ENCODE measurements around the gene RRP1. TPM values are rescaled to one million over a fixed set of nuclear protein-coding genes. Genes with fewer than 3 reads are reported as not detected.

RRP1 gene
- total and polyA plus RNA-seq, 2 donors (not counting 1 experiment from before 2014, with no cell fraction given), result 8.6 to 12.7 TPM

GRCh38 chr21:43779660-43780059 lies 9.7 kb upstream of the RRP1 start:
- TF ChIP-seq CTCF (conservative IDR thresholded peaks at IDR 0.05 in 1 of 2, IDR thresholded peaks at IDR 0.05 in 1 of 2; ENCODE audit: low read depth in 1 of 2, low read length in 2 of 2) (no peak), EZH2 (IDR thresholded peaks at IDR 0.05; ENCODE audit: low read length, missing control alignments) (no peak)
- no peak for DNase-seq (ENCODE audit: low read depth in 2 of 2)
- no peaks in the 10 kb centered on the region for H4K20me1 ChIP-seq (ENCODE audit: control insufficient read depth, extremely low read depth, insufficient read depth, low read length)
- H3K9me3 ChIP-seq (ENCODE audit: control insufficient read depth, insufficient read depth, low read depth, low read length), result no peaks in the 10 kb centered on the region
- no peak overlapping the region for H3K9ac ChIP-seq (ENCODE audit: insufficient read depth, low read length)
- no peak overlapping the region for H3K4me3 ChIP-seq (replicated peaks in 1 of 4; ENCODE audit: control extremely low read depth in 1 of 4, insufficient read depth in 1 of 4, low read depth in 3 of 4, low read length in 4 of 4)
- H3K79me2 ChIP-seq (ENCODE audit: control insufficient read depth, insufficient read depth, low read length), result peaks cover 13% of the 10 kb centered on the region
- no peaks in the 10 kb centered on the region for H3K27me3 ChIP-seq (ENCODE audit: control insufficient read depth, insufficient read depth, low read length)
- no peaks in the 10 kb centered on the region for H3K36me3 ChIP-seq (ENCODE audit: control insufficient read depth, insufficient read depth, low read length)
- H3K4me2 ChIP-seq (ENCODE audit: extremely low read depth, insufficient read depth, low read length), result no peak overlapping the region
- no peaks in the 10 kb centered on the region for H3K4me1 ChIP-seq (ENCODE audit: control insufficient read depth, extremely low read depth, insufficient read depth, low read length)
- H2AFZ ChIP-seq (ENCODE audit: low read length), result no peak overlapping the region
- no peak overlapping the region for H3K27ac ChIP-seq (ENCODE audit: insufficient read depth, low read length)

- no peak overlapping the region for H3K27ac ChIP-seq (ENCODE audit: insufficient read depth, low read length)
- no peaks in the 10 kb centered on the region for H3K4me1 ChIP-seq (ENCODE audit: control insufficient read depth, extremely low read depth, insufficient read depth, low read length)
- H3K4me3 ChIP-seq (replicated peaks in 1 of 4; ENCODE audit: control extremely low read depth in 1 of 4, insufficient read depth in 1 of 4, low read depth in 3 of 4, low read length in 4 of 4), result no peak overlapping the region
- no peaks in the 10 kb centered on the region for H3K79me2 ChIP-seq (ENCODE audit: control insufficient read depth, insufficient read depth, low read length)
- no peaks in the 10 kb centered on the region for H3K36me3 ChIP-seq (ENCODE audit: control insufficient read depth, insufficient read depth, low read length)
- no peak overlapping the region for H3K9ac ChIP-seq (ENCODE audit: insufficient read depth, low read length)
- H3K4me2 ChIP-seq (ENCODE audit: extremely low read depth, insufficient read depth, low read length), result no peak overlapping the region
- no peaks in the 10 kb centered on the region for H3K27me3 ChIP-seq (ENCODE audit: control insufficient read depth, insufficient read depth, low read length)
- no peaks in the 10 kb centered on the region for H4K20me1 ChIP-seq (ENCODE audit: control insufficient read depth, extremely low read depth, insufficient read depth, low read length)
- DNase-seq (ENCODE audit: low read depth in 2 of 2), result no peak
- TF ChIP-seq CTCF (conservative IDR thresholded peaks at IDR 0.05 in 1 of 2, IDR thresholded peaks at IDR 0.05 in 1 of 2; ENCODE audit: low read depth in 1 of 2, low read length in 2 of 2) (no peak), EZH2 (IDR thresholded peaks at IDR 0.05; ENCODE audit: low read length, missing control alignments) (no peak)
- no peak overlapping the region for H2AFZ ChIP-seq (ENCODE audit: low read length)
- no peaks in the 10 kb centered on the region for H3K9me3 ChIP-seq (ENCODE audit: control insufficient read depth, insufficient read depth, low read depth, low read length)
These were observed 7.5 kb upstream of the RRP1 start for GRCh38 chr21:43781846-43782245.

GRCh38 chr21:43782431-43783097 lies 6.8 kb upstream of the RRP1 start:
- TF ChIP-seq CTCF (conservative IDR thresholded peaks at IDR 0.05 in 1 of 2, IDR thresholded peaks at IDR 0.05 in 1 of 2; ENCODE audit: low read depth in 1 of 2, low read length in 2 of 2) (no peak), EZH2 (IDR thresholded peaks at IDR 0.05; ENCODE audit: low read length, missing control alignments) (no peak)
- Histone ChIP-seq H3K79me2 (ENCODE audit: control insufficient read depth, insufficient read depth, low read length) (no peaks in the 10 kb centered on the region), H3K36me3 (ENCODE audit: control insufficient read depth, insufficient read depth, low read length) (no peaks in the 10 kb centered on the region), H3K9ac (ENCODE audit: insufficient read depth, low read length) (no peak overlapping the region), H3K4me3 (replicated peaks in 1 of 4; ENCODE audit: control extremely low read depth in 1 of 4, insufficient read depth in 1 of 4, low read depth in 3 of 4, low read length in 4 of 4) (no peak overlapping the region), H4K20me1 (ENCODE audit: control insufficient read depth, extremely low read depth, insufficient read depth, low read length) (no peaks in the 10 kb centered on the region), H2AFZ (ENCODE audit: low read length) (no peak overlapping the region), H3K4me2 (ENCODE audit: extremely low read depth, insufficient read depth, low read length) (no peak overlapping the region), H3K27me3 (ENCODE audit: control insufficient read depth, insufficient read depth, low read length) (no peaks in the 10 kb centered on the region), H3K9me3 (ENCODE audit: control insufficient read depth, insufficient read depth, low read depth, low read length) (no peaks in the 10 kb centered on the region), H3K27ac (ENCODE audit: insufficient read depth, low read length) (no peak overlapping the region), H3K4me1 (ENCODE audit: control insufficient read depth, extremely low read depth, insufficient read depth, low read length) (no peaks in the 10 kb centered on the region)
- DNase-seq (ENCODE audit: low read depth in 2 of 2), result no peak

Measured in fibroblast of lung (primary cell).